ENCODE measurements around the gene GOLGA6C. TPM values are rescaled to one million over a fixed set of nuclear protein-coding genes. Genes with fewer than 3 reads are reported as not detected.
A peak's percentile ranks its signal among the peaks of the same experiment; 100 is the strongest.
"Not testable (repeated sequence)": the region's sequence is repeated elsewhere in the genome, so short reads cannot be mapped to it uniquely, and the experiment has no call there.

The GOLGA6C gene
- polyA plus RNA-seq, 3 donors from 2014 or later: not detected

DNA sequence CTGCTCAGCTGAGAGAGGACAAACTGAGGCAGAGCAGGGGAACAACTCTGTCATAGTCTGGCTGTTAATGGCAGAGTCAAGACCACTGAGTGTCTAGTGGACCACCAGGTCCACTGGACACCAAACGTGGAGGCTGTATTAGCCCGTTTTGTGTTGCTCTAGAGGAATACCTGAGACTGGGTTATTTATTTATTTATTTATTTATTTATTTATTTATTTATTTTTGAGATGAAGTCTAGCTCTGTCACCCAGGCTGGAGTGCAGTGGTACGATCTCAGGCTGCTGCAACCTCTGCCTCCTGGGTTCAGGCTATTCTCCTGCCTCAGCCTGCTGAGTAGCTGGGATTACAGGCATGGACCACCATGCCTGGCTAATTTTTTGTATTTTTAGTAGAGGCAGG is 40.6 kb upstream of the GOLGA6C start:
- H3K36me3 Mint-ChIP-seq; H3K9me3 Mint-ChIP-seq; H3K27me3 Mint-ChIP-seq (ENCODE audit: low read depth in 3 of 3); H3K4me3 Mint-ChIP-seq; DNase-seq; H3K4me1 Mint-ChIP-seq: not testable (repeated sequence)
- peak overlapping the region in 2 of 6 donors; percentile 40 to 53 for H3K27ac Mint-ChIP-seq

DNA sequence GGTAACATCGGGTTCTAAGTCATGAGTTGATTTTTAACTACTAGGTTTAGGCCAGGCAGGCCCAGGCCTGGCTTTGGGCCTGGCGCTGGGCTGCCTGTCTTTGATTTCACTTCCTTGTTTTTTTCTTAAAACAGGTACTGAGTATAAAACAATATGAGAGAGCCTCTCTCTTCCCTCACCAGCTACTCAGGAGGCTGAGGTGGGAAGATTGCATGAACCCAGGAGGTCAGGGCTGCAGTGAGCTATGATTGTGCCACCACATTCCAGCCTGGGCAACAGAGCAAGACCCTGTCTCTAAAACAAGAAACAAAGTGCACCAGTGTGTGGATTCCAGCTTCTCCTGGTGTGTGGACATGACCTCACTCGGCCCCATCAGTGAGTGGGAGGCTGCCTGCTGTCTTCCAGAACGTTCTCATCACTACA is 38.6 kb upstream of the GOLGA6C start:
- not testable (repeated sequence) for DNase-seq; H3K36me3 Mint-ChIP-seq; H3K4me3 Mint-ChIP-seq; H3K9me3 Mint-ChIP-seq; H3K4me1 Mint-ChIP-seq; H3K27me3 Mint-ChIP-seq (ENCODE audit: low read depth in 3 of 3)
- H3K27ac Mint-ChIP-seq: peak overlapping the region in 1 of 6 donors; percentile 10

DNA sequence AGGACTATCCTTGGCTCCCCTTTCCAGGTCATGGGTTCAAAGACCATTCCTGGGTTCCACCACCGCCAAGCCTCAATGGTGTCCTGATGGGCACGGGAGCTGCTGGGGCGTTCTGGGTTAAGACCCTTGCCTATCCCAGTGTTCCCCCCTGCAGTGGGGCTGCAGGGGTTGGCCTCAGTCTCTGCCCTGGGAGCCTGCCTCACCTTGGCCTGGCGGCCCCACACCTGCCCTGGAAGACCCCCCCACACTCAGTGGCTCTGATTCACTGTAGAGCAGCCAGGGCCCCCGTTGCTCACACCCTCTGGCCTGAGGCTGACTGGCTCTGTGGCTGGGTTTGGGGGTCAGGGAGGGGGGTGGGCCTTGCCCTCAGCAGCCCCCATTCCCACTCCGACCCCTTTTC is 34.4 kb upstream of the GOLGA6C start:
- H3K36me3 Mint-ChIP-seq: no peaks in the 10 kb centered on the region

DNA sequence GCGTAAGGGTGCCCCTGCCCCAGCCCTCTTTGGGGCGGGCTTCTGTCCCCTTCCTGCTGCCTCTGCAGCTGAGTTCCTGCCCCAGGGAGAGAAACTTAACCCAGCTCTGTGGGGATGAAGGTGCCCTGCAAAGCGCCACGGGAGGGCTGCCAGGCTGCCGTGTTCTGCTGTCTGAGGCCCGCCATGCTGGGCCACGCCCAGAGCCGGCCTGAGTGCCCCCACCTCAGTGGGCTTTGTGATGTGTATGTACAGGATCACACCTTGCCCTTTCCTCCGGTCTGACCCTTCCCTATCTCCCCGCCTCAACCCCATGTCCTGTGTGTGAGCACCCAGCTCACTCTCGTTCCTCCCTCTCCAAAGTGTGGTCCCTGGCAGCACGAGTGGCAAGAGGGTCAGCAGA is 33.9 kb upstream of the GOLGA6C start:
- Mint-ChIP-seq H3K4me1 (no peaks in the 10 kb centered on the region), H3K4me3 (no peak overlapping the region), H3K36me3 (no peaks in the 10 kb centered on the region)

More for the DNA sequence above, 34.4 kb upstream of the GOLGA6C start:
- Mint-ChIP-seq H3K27ac (no peak overlapping the region), H3K9me3 (no peaks in the 10 kb centered on the region), H3K27me3 (ENCODE audit: low read depth in 3 of 3) (peaks cover 1 to 2% (median 2%) of the 10 kb centered on the region in 3 donors), H3K4me1 (no peaks in the 10 kb centered on the region), H3K4me3 (no peak overlapping the region)
- no peak for DNase-seq

DNA sequence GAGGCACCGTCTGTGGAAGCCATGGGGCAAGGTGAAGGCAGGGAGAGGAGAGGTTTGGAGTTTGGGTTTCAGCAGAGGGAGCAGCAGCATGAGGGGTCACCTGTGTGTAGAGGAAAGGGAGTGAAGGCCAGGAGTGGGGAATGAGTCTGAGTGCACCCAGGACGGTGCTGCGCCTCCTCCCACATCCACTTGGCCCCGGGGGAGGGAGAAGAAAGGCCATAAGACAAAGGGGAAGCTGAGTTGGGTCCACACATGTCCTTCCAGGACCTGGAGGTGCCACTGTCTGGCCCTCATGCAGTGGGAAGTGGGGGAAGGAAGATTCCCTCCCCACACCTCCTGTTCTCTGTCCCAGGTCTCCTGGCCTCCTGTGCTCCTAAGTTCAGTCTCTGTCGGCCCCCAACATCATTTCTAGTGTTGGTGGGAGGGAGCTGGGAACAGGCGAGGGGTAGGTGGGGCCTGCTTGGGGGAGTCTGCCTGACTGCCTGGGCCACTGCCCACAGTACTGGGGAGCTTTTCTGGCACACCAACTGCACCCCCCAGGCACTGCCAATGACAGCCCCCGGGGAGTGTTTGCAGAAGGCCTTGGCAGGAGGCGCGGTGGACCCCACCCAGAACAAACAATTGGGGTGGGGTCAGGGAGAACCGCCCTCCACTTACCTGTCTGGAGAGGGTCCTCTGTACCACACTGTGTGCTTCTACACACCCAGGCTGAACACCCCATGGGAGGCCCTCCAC is 32.9 kb upstream of the GOLGA6C start:
- H3K27me3 Mint-ChIP-seq (ENCODE audit: low read depth in 3 of 3); H3K36me3 Mint-ChIP-seq; DNase-seq; H3K4me3 Mint-ChIP-seq; H3K9me3 Mint-ChIP-seq; H3K4me1 Mint-ChIP-seq; H3K27ac Mint-ChIP-seq: not testable (repeated sequence)

More for the DNA sequence above, 33.9 kb upstream of the GOLGA6C start:
- no peak for DNase-seq
- H3K27me3 Mint-ChIP-seq (ENCODE audit: low read depth in 3 of 3): peaks cover 1 to 2% (median 2%) of the 10 kb centered on the region in 3 donors
- H3K9me3 Mint-ChIP-seq: no peaks in the 10 kb centered on the region
- H3K27ac Mint-ChIP-seq: no peak overlapping the region

DNA sequence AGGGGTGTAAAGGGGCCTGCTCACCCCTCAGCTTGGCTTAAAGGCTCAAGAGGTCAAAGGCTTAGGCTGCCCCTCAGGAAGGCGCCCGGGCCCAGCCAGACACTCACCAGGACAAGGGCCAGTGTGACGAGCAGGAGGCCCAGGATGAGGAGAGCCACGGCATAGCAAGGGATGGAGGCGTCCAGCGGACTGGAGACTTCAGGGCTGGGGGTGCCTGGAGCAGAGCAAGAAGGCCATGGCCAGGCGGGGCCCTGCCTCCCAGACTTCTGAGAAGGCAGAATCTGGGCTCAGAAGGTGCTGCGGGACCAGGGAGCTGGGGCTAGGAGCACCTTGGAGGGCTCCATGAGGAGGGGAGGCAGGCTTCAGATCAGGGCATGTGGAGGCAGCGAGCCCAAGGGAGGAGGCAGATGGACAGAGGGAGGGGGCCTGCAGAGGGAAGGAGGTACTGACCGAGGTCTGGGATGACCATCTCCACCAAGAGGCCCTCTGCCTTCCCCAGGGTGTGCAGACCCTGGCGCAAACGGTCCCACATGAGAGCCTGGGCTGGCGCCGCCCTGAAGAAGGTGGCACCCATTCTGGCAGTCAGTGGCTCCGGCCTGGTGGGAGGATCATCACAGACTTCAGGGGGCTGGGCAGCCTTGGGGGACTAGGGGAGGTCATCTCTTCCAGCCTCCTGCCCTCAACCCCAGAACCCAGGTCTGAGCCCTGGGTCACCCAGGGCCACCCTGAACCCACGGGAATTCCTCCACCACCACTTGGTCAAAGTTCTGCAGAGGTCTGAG is 32.0 kb upstream of the GOLGA6C start:
- Mint-ChIP-seq H3K4me1 (no peaks in the 10 kb centered on the region), H3K9me3 (no peaks in the 10 kb centered on the region), H3K27ac (no peak overlapping the region), H3K27me3 (ENCODE audit: low read depth in 3 of 3) (peaks cover 1 to 4% (median 2%) of the 10 kb centered on the region in 3 donors), H3K36me3 (no peaks in the 10 kb centered on the region), H3K4me3 (no peak overlapping the region)
- no peak for DNase-seq

DNA sequence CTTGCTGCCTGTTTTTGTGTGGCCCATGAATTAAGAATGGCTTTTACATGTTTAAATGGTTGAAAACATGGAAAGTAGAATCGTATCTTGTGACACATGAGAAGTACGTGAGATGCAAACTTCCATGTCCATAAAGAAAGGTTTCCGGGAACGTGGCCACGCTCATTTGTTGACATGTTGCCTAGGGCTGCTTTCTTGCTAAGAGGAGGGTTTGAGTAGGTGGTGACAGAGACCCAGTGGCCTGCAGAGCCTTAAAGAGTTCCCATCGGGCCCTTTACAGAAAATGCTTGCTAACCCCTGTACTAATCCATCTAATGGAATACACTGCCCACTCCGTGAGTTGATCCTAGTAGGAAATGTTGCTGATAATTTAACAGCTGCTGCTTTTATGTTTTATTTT is 31.0 kb upstream of the GOLGA6C start:
- not testable (repeated sequence) for H3K4me1 Mint-ChIP-seq; H3K36me3 Mint-ChIP-seq; H3K27me3 Mint-ChIP-seq (ENCODE audit: low read depth in 3 of 3); H3K4me3 Mint-ChIP-seq; DNase-seq; H3K9me3 Mint-ChIP-seq; H3K27ac Mint-ChIP-seq

DNA sequence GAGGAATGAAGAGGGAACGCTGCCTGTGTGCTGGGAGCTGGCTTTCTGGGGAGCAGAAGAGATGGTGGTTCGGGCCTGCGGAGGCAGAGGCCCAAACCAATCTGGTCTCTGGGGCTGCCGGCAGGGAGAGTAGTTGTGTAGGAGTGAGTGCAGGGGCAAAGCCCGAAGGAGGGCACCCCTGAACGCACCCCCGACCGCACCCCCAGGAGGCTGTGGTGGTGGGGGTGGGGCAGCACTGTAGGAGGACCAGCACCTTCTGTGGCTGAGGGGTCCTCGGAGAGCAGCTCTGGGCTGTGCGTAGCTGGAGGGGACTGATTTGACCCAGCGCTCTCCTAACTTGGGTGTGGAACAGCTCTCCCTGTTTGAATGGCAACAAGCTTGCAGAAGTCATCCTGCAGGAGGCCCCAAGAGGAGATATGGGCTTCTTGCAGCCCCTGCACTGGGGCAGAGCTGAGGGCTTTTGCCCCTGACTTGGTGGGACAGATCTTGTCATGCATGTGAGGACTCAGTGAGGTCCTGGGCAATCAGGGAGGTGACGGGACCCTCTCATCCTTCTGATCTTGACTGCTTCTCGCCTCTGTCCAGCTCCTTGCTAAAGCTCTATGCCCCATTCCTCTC is 30.4 kb upstream of the GOLGA6C start:
- Mint-ChIP-seq H3K36me3 (no peaks in the 10 kb centered on the region), H3K27me3 (ENCODE audit: low read depth in 3 of 3) (peaks cover 2 to 4% (median 4%) of the 10 kb centered on the region in 3 donors), H3K4me3 (no peak overlapping the region), H3K9me3 (no peaks in the 10 kb centered on the region), H3K27ac (no peak overlapping the region), H3K4me1 (no peaks in the 10 kb centered on the region)
- DNase-seq: no peak

DNA sequence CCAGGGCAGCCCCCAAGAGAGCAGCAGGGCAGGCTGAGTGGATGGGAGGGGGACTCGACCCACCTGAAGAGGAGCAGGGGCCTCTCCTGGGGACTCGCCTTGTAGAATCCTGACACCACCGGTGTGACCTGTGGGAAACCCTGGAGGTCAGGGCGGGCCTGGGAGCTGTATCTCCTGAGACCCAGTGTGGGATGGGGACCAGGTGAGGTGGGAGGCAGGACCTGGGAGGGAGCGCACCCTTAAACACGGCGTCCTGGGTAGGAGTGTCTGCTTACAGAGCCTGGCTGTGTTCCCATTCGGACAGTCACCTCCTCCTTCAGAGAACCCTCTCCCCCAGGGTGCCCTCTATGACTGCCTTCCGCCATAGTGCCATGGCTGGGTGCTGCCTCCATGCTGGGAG is 29.3 kb upstream of the GOLGA6C start:
- no peaks in the 10 kb centered on the region for H3K9me3 Mint-ChIP-seq
- H3K27me3 Mint-ChIP-seq (ENCODE audit: low read depth in 3 of 3): peaks cover 2 to 4% (median 4%) of the 10 kb centered on the region in 3 donors
- no peak for DNase-seq
- H3K4me1 Mint-ChIP-seq: no peaks in the 10 kb centered on the region
- no peaks in the 10 kb centered on the region for H3K36me3 Mint-ChIP-seq
- no peak overlapping the region for H3K27ac Mint-ChIP-seq
- H3K4me3 Mint-ChIP-seq: no peak overlapping the region

DNA sequence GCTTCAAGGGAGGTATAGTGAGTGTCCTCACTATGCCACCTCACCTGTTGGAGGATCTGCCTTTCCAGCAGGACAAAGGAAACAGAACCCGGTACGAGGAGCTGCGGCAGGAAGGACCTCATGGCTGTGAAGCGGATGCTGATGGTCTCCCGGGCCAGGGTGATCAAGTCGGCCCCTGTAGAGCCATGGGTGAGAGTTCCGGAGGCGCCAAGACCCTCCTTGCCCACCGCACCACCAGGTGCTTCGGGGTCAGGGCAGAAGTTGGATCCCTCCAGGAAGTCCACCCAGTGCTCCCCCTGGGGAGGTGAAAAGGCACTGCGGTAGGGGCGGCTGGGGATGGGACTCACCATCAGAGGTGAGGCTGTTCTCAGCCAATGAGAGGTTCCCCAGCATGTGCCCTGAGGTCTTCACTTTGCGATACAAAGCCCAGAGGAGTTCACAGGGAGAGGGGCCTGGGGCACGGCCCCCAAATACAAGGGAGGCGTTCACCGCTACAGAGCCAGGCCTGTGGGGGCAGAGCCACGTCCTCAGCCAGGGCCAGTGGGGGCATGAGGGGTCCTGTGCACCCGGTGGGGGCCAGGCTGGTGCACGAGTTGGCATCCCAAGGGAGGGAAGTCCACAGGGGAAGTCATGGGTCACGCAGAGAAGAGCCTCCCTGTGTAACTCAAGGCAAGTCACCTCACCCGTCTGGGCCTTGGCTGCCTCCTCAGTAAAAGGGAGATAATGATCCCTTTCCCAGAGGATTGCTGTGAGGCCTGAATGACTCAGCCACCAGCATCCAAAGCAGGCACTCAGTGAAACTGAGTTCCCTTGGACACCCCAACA is 28.7 kb upstream of the GOLGA6C start:
- DNase-seq: no peak
- no peaks in the 10 kb centered on the region for H3K4me1 Mint-ChIP-seq
- H3K27ac Mint-ChIP-seq: no peak overlapping the region
- no peaks in the 10 kb centered on the region for H3K9me3 Mint-ChIP-seq
- H3K36me3 Mint-ChIP-seq: no peaks in the 10 kb centered on the region
- H3K4me3 Mint-ChIP-seq: no peak overlapping the region
- peaks cover 2 to 4% (median 4%) of the 10 kb centered on the region in 3 donors for H3K27me3 Mint-ChIP-seq (ENCODE audit: low read depth in 3 of 3)

DNA sequence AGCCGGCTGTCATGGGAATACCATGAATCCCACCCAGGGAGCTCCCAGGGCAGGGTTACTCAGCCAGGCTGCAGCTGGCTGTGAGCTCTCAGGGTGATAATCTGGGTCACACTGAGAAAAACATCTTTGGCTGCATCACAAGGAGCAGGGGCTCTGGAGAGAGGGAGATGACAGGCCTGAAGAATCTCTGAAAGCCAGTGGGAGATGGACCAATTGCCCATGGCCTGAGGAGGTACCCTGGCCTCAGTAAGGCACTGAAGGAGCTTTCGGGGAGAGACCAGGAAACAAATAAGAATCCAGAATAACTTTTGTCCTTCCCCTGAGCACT is 28.2 kb upstream of the GOLGA6C start:
- Mint-ChIP-seq H3K9me3 (no peaks in the 10 kb centered on the region), H3K4me1 (no peaks in the 10 kb centered on the region), H3K36me3 (no peaks in the 10 kb centered on the region), H3K27ac (no peak overlapping the region), H3K4me3 (no peak overlapping the region), H3K27me3 (ENCODE audit: low read depth in 3 of 3) (peaks cover 2 to 4% (median 3%) of the 10 kb centered on the region in 3 donors)
- no peak for DNase-seq

DNA sequence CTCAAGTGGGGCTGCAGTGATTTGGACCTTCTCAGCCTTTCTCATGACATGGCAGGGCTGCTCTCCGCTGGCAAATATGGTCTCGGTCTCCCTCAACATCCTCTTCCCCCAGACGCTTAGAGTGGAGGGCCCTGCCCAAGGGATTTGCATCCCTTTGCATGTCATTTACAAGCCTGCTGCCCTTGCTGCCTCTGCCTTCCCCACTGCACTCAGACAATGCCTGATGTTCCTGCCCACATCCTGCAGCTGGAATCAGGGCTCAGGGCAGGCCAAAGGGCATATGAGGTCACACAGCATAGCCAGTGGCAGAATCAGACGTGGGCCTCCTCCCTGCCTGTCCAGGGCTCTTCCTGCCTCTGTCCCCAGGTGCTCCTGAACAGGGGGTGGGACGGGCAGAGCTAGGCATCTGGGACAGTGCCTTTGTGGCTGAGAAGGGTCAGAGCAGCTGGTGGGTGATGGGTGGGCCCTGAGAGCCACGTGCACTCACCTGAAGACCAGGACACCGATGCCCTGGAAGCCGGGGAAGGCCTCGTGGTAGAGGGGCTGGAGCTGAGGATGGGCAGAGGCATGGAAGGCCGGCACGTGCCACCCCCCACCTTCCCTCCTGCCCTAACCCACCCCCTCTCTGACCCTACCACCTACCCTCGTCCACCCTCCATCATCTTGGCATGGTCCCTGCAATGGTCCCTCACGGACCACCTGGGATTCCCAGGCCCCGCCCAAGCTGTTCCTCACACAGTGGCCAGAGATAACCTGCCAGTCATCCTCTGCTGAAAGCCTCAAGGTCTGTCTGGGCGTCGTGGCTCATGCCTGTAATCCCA is 27.4 kb upstream of the GOLGA6C start:
- Mint-ChIP-seq H3K27ac (no peak overlapping the region), H3K4me1 (no peaks in the 10 kb centered on the region), H3K4me3 (no peak overlapping the region), H3K9me3 (no peaks in the 10 kb centered on the region), H3K27me3 (ENCODE audit: low read depth in 3 of 3) (peaks cover 2 to 6% (median 2%) of the 10 kb centered on the region in 3 donors), H3K36me3 (no peaks in the 10 kb centered on the region)
- no peak for DNase-seq

DNA sequence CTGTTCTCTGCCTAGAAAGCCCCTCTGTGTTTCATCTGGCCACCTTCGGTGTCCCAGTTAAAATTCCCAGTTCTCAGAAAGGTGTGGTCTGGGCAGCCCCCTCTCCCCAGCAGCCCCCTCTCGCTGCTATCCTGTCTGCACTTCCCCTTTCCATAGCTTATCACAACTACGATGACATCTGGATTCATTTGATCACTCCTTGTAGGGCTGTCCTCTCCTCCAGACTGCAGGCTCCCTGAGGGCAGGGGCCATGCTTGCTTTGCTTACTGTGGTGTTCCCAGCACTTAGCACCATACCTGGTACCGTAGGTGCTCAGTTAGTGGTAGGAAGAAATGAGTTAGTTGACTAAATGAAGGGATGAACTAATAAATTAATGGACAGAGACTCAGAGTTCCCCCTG is 26.3 kb upstream of the GOLGA6C start:
- H3K36me3 Mint-ChIP-seq: no peaks in the 10 kb centered on the region
- H3K4me1 Mint-ChIP-seq: no peaks in the 10 kb centered on the region
- H3K4me3 Mint-ChIP-seq: no peak overlapping the region
- H3K27ac Mint-ChIP-seq: no peak overlapping the region
- no peaks in the 10 kb centered on the region for H3K9me3 Mint-ChIP-seq
- no peak for DNase-seq
- H3K27me3 Mint-ChIP-seq (ENCODE audit: low read depth in 3 of 3): peaks cover 2 to 6% (median 2%) of the 10 kb centered on the region in 3 donors
